SHP77 (cell line): ENCODE measurements around the gene DNAJB2.
"Not testable (repeated sequence)": the region's sequence is repeated elsewhere in the genome, so short reads cannot be mapped to it uniquely, and the experiment has no call there.

Source experiments
- DNase-seq, 2 experiments: peaks; one replicate each; lab custom pipeline; 2025; lab: John Stamatoyannopoulos, UW

Gene DNAJB2

DNA sequence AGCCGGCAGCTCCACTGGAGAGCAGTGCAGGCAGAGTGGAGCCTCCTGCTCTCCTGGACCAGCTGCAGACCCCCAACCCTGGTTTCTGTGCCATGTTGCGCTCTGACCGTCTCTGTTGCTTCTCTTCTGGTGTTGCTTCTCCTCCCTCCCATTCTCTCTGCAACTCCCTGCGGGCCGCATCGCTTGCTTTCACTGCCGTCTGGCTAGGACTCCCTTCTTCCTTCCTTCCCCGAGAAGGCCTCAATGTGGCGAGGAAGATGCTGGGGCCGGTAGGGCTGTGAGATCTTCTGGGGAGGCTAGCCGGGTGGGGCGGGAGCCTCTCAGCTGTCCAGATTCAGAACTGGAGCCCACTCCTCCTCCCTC is 6.2 kb downstream of the DNAJB2 start:
- no peak for DNase-seq

DNA sequence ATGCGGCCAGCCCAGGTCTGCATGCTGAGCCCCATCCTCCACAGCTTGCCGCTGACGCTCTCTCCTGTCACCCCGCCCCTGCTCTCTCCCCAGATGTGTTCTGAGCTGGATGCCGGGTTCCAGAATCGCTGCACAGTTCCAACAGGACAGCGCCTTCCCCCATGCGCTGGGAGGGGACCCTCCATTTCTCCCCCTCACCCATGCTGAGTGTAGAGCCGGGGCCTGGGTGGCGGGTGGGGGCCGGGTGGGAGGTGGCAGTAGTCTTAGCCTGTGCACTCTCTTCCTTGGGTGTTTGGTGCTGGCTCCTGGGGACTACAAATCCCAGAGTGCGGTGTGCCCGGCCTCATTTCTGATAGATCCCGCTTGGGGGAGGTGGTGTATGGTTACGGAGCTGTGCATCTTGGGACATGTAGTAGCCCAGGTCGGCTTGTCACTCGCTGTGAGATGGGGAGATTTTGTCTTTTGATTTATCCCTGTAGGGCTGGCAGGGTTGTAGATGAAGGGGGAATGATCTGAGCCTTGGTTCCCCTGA is 6.8 kb downstream of the DNAJB2 start:
- DNase-seq, result no peak

DNA sequence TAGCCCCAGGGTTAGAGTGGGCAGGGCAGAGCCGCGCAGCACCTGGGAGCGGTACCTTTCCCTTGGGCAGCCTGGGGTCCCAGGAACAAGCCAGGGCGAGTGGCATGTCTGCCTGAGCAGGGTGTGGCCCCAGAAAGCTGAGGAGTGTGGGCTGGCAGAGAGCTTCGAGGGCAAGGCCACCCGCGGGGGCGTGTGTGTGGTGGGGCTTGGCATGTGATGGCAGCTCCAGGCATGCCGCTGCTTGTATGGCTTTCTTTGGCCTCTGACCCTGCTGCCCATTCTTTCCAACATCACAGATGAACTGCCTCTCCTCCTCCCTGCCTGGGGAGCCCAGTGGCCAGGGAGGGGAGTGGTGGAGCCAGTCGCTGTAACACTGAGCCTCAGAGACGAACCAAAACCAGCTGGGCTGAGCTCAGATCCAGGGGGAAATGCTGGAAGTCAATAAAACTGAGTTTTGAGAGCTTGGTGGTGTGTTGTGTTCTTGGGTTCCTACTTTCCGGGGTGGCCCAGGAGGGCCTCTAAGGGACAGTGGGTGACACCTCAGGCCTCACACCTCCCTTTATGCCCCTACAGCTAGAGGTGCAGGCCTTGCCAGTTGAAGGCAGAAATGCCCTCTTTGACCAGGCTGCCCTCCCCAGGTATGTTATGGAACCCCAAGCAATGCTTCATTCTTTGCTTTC is 7.4 kb downstream of the DNAJB2 start:
- DNase-seq, result no peak

DNA sequence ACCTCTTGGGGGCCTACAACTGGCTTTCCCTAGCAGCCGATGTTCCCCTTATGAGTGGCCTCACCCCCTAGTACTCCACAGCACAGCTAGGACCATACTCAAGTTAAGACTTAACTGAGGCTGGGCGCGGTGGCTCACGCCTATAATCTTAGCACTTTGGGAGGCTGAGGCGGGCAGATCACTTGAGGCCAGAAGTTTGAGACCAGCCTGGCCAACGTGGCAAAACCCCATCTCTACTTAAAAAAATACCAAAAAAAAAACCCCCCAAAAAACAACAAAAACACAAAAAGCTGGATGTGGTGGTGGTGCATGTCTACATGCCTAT is 7.9 kb downstream of the DNAJB2 start:
- not testable (repeated sequence) for DNase-seq

DNA sequence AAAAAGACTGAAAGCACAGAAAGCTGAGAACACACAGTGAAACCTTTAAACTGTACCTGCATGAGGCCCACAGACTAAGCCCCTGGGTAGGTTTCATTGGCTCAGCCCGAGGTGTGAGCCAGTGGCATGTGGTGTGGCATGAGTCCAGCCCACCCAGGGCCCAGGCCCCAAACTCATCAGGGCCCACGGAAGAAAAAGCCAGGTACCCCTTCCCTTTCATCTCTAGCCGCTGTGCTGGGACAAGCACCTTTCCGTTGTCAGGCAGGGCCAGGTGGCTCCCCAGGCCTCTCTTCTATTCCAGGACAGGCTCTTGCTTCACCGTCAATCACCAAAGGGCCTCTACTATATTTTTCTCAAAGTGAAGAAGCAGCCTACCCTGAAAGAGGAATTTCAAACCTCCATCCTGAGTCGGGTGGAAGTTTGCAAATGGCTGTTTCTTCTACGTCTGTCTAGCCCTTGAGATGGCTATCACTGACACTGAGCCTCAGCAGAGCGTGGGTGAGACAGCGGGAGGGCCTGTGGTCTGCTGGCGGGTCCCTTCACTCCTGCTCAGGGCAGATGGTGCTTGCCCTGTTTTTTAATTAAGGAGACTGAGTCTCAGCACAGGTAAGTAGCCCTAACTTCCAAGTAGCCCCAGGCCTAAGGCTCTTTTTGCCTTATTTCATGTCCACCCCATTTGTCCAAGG is 8.6 kb downstream of the DNAJB2 start:
- no peak for DNase-seq

DNA sequence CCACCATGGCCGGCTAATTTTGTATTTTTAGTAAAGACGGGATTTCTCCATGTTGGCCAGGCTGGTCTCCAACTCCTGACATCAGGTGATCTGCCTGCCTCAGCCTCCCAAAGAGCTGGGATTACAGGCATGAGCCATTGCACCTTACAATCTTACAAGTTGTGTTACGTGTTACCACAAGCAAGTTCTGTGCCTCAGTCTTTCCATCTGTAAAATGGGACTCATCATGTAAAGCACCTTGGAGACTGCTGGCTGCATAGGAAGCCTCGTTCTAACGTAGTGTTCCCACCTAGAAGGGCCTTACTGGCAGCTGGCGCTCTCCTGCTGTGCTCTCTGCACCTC is 10.0 kb downstream of the DNAJB2 start:
- DNase-seq, result no peak

DNA sequence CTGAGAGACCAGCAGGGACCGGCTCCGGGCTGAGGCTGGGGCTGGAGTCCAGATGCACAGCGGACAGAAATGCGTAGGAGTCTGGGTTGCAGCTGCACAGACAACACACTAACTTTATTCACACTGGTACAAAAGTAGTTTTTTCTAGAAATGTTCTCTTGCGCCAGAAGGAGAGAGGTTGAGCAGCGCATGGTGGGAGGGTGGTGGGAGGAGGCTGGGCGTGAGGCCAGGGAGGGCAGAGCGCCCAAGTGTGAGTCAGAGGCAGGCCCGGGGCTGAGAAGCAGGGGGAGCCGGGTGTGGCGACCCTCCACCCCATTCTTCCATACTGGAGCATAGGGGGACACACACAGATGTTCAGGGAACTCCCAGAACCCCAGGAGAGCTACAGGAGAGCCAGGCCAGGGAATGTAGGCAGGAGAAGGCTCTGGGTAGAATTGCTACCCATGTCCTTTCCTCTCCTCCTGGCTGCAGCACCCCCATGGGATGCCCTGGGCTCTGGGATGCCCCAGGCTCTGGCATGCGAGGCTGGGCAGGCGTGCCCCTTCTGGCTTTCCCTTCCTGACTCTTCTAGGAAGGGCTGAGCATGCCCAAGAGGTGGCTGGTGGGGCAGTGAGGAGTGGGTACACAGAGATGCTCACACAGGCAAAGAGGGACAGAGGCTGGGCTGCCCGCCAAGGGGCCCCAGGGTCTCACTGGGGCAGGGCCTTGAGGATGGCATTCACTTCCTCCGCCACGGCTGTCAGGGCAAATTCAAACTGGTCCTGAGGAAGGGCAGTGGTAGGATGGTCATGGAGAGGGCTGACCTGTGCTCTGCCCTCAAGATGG is 10.6 kb downstream of the DNAJB2 start:
- DNase-seq, result no peak

DNA sequence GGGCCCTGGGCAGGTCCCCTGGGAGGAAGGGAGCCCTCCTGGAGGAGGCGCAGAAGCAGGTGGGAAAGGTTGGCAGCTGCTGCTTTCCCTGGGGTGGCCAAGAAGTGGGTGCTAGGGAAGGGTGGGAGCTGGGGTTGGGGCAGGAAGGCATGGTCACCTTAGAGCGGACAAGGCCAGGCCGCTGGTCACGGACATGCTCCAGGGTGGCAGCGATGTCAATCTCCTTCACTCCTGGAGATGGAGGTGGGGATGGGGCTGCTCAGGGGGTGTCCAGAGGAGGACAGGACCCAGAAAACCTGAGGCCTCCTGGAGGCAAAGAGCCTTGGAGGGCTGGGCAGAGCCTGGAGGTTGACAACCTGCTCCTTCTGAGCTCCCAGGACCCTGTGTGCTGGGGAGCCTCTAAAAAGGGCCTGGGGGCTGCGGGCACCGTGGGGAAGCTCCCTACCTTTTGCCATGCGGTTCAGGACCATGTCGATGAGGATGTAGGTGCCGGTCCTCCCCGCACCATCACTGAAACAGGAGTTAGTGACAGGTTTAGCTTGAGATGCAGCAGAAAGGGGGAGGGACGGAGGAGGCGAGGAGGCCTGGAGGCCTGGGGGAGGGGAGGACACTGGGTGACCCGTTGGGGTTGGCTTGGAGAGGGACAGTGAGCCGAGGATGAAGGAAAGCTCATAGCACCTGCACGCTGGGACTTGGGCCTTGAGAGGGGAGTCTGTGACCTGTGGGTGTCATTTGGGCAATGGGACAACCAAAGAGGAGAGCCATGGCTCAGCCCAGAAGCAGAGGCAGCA is 11.4 kb downstream of the DNAJB2 start:
- DNase-seq, result no peak

DNA sequence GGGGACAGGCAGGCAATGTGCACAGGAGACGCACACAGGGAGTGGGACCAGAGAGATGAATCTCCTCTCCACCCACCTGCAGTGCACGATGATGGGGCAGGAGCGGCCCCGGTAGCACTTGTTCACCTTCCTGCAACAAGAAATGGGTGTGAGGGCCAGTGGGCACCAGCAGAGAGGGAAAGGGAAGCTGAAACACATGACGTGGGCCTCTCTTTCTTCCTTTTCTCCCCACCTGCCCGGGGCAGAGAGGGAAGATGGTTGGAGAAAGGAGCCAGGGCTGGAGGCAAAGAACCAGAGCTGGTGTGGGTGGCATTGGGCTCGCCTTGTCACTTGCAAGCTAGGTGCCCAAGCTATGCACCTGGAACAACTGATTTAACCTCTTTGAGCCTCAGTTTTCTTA is 12.2 kb downstream of the DNAJB2 start:
- DNase-seq, result no peak

DNA sequence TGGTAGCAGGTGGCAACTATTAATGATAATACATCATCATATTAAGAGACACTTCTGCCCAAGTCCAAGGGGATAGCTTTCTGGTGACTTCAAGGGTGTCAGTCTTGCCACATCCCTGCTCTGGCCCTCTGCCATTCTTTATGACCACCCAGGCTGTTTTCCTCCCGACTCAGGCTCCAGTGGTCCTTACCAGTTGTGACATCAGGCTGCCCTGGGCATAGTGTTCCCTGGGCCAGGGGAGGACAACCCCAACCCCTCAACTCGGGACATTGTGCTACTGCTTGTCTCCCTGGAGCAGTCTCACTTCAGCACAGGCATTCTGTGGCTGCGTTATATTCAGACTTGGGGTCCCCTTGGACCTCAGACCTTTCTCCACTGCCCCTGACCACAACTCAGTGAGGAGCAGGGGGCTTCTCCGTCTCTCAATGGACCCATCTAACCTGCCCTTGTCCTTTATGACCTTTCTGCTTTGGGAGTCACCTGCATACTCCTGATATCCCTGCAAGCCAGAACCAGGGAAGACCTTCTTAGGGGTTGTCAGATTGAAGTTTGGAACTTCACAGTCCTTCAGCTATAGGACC is 12.8 kb downstream of the DNAJB2 start:
- no peak for DNase-seq

DNA sequence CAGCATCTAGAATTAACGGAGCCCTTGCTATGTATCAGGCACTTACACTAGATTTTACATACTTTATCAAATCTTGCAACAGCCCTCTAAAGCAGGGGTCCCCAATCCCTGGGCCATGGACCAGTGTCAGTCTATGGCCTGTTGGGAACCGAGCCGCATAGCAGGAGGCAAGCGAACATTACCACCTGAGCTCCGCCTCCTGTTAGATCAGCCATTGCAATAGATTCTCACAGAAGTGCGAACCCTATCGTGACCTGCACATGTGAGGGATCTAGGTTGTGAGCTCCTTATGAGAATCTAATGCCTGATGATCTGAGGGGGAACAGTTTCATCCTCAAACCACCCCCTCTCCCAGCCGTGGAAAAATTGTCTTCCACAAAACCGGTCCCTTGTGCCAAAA is 13.4 kb downstream of the DNAJB2 start:
- no peak for DNase-seq

DNA sequence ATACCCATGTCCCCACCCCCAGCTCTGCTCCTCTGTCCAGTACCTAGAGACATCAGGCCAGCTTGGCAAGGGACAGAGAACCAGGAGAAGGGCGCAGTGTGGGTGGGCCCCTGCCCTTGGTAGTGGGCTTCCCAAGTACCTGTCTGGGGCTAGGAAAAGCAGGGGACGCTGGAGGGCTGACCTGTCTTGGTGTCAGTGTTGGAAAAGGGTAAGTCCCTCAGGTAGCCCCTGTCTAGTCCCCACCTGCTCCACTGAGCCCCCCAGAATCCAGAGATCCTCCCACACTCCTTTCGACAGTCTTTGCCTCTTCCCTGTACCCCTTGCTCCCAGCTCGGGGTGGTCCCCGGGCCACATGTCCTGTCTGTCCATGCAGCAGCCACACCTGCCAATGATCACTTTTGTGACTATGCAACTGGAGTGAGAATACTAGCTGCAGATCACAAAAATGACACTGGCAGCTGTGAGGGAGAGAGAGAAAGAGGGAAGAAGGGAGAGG is 14.6 kb downstream of the DNAJB2 start:
- no peak for DNase-seq

DNA sequence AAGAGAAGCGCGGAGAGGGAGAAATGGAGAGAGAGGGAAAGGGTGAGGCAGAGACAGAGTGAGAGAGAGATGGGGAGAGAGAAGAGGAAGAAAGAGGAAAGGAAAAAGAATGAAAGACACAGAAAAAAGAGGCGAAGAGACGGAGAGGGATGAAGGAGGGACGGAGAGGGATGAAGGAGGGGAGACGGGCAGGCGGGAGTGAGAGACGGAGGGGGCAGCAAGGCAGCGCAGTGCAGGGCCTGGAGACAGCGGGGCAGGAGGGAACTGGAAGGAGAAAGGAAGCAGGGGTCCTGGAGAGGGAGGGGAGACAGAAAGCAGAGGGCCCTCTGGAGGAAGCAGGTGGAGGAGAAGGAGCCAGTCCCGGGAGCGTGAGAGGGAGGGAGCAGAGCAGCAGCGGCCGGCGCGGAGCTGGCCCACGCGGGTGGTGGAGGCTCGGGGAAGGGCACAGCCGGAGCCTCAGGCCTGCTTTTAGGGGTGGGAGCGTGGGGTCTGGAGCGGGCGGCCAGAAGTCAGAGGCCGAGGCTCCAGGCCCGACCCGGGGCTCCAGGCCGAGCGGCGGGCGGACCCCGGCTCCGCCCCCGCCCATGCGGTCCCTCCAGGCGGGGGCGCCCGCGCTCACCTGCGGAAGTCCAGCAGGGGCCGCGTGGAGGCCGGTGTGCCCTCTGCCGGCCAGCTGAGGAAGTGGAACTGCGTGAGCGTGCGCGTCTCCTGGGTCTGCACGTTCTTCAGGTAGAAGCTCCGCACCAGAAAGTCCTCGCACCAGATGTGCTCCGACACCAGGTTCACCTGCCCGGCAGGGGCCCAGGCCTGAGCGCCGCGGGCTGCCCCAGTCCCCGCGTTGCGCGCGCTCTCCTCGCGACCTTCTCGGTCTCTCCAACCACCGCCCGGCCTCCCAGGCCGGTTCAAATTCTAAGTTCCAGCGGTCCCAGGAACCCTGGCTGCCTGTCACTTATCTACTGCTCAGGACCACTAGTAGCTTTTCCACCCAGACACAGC is 15.5 kb downstream of the DNAJB2 start:
- DNase-seq, result no peak

DNA sequence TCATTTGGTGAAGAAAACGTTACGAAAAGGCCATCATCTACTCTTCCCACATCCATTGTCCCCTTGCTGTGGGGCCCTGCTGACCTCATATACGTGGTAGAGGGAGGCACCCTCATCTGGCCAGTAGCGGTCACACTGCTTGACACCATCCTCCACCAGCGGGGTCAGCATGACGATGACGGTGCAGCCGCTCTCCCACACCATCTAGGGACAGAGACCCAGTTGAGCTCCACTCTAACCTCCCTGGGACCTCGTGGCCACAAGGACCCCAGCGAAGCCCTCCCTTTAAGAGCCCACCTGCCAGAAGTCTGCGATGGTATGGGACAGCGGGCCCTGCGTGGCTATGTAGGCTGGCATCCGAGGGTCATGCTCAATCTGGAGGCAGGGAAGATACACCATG is 17.0 kb downstream of the DNAJB2 start:
- no peak for DNase-seq

DNA sequence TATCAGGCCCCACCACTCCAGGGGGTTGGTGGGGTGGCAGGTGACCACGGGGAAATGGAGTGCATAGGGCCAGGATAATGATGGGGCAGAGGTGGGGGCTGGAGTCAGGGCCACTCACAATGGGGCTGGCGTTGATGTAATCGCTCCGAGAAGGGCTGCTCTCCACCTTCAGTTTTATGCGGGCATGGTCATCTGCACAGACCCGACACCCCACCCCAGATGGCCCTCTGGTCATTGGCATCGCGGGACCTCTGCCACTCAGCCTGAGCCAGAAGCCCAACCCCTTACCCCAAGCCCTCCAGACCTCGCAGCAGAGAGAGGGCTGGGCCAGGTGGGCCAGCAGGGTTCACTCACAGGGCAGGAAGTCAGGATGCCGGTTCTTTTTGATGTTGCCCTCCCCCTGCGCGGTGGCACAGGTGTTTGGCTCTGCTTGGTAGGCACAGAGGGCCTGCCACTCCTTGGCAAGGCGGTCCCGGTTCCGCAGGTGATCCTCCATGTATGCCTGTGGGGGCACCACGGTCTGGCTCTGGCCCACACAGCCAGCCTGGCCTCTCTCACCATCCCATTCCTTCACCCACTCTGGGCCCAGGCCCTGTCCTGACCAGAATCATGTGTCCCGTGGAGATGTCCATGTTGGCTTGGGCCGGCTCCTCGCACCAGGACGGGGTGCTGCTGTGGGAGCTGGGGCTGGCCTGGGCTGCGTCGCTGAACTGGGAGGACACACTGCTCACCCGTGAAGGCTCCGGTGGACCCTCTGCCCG is 17.6 kb downstream of the DNAJB2 start:
- no peak for DNase-seq

DNA sequence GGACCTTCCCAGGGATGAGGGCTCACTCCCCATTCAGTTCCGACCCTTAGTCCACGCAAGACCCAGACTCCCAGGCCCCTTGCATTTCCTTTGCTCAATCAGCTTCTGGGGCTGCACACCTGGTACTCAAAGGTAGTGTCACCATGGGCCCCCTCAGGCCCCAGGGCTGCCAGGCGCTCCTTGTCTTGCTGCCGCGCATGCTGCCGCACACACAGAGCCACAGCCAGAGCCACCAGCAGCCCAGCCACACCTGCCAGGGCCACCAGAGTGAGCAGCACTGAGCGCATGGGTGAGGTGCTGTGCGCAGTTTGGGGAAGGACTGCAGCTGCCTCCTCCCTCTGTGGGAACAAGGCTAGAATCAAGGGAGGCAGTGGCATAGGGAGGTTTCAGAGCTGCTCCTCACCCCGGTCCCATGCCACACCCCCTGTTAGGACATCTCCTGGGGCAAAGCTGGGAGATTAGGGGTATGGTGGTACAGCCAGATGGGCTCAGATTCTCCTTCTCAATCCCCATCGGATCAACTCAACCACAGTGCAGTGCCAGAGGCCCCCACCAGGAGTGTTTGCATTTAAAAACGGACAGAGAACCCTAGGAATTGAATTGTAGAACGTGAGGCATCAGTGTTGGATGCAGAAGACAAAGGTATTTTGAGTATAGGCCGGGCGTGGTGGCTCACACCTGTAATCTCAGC is 18.7 kb downstream of the DNAJB2 start:
- DNase-seq, result no peak

DNA sequence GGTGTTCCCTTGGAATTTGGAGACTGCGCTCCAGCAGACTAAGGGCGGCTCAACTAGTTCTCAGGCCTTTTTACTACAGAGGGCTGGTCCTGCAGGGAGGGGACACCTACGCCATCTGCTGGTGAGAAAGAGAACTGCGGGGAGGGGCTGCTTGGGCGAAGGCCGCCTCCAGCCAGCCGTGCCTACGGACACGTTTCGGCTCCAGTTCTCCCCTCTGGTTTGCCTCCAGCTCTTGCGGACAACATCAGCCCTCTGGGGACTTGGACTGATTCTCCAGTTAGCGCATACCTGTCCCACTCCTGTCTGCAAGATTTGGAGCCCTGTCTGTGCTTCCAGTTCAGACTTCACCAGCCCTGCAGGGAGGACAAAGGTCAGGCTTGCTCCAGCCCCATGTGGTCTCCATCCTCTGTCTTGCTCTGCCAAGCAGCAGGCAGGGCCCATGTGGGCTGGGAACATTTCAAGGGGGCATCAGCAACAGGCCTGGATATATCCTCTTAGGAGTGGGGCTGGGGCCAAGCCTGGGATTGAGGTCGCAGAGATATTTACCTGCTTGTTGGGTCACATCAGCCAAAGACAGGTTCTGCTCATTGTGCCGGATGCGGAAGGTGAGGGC is 19.7 kb downstream of the DNAJB2 start:
- peak; percentile 50 to 54 for DNase-seq

DNA sequence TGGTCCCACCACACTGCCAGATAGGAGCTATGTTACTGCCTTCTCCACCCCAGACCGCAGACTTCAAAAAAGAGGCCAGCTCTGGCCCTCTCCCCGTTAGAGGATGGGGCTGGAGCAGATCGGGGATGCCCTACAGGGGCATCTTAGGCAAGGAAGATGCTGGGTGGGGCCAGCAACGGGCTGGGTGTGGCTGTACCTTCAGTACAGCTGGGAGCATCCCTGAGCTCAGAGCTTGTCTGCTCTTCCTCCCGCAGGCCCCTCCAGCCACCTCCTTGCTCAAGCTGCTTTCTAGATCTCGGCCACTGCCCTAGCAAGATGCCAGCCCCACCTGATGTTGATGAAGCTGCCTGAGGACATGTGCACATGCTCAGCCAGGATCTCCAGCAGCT is 20.2 kb downstream of the DNAJB2 start:
- DNase-seq, result no peak

DNA sequence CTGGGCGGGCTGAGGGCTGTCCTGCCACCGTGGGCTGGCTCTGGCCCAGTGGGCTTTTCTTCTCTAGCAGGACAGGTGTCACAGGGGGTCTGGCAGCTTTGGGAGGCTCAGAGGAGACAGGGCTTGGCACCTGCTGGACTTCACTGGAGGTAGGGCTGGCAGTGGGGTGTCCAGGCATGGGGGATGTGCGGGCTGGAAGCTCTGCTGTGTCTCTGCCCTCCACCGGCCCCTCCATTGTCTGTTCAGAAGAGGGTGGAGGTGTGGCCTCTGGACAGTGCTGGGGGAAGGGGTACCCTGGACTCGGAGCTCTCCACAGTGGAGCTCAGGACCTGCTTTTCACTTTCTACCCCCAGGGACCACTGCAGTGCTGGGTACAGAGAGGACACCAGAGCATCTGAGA is 20.9 kb downstream of the DNAJB2 start:
- no peak for DNase-seq
